SH-SY5Y (cell line): ENCODE results near the gene SERPINA1.

ENCODE experiments used
- GATA2 ChIP-seq: IDR thresholded peaks from 2 replicates; pipeline ENCODE4 v1.6.1; 2011; ENCODE audit warnings: mild to moderate bottlenecking, low read depth, low read length
- GATA3 ChIP-seq: IDR thresholded peaks from 2 replicates; pipeline ENCODE4 v1.6.1; 2011; ENCODE audit warnings: low read depth, mild to moderate bottlenecking, low read length, moderate library complexity

GRCh38 chr14:94389731-94390371 lies 1.4 kb upstream of the SERPINA1 start:
- no peak for TF ChIP-seq GATA2
- TF ChIP-seq GATA3: no peak
